HCT116 (cell line): ENCODE data around the gene PKDCC. TPM values are rescaled to one million over a fixed set of nuclear protein-coding genes. Genes with fewer than 3 reads are reported as not detected.

Experiments
- ATAC-seq: fragments of 200-7000 bp; cut with Tn5 transposase; 2 replicates; pipeline ENCODE4 v1.9.1; 2020; ENCODE audit warnings: mild to moderate bottlenecking, moderate library complexity
- BruUV-seq: library from RNA; stranded (reverse); fragments of 400-500 nt; replicated peaks from 2 replicates; lab custom pipeline; 2021; lab: Mats Ljungman, UMichigan
- CTCF ChIA-PET: fragments of 300-600 bp; sonication (Branson Sonifier 250); formaldehyde crosslinking; loops from one replicate; lab custom pipeline; 2021; ENCODE audit warnings: antibody characterized with exemption; lab: Charles Lee
- POLR2A ChIA-PET: fragments of 300-600, 350-600 bp; sonication (Branson Sonifier 250); formaldehyde crosslinking; loops from one replicate; lab custom pipeline; 2021; ENCODE audit warnings: antibody characterized with exemption; lab: Charles Lee
- RAD21 ChIA-PET, 2 experiments: fragments of 300-600 bp; sonication (Branson Sonifier 250); formaldehyde crosslinking; loops; one replicate each; lab custom pipeline; 2023; ENCODE audit warnings: low total read pairs in 2 of 2; ENCODE audit not compliant: uncharacterized antibody in 2 of 2, unreplicated experiment in 2 of 2, low non-redundant PET in 1 of 2; lab: Charles Lee
- DNase-seq: peaks from one replicate; pipeline ENCODE4 v3.0.0-alpha.2; 2010; ENCODE audit warnings: low read depth, low spot score
- H2AFZ ChIP-seq: fragments of 200-600 bp; shearing (Covaris generic), sonication (generic); 2 replicates; pipeline ENCODE4 v1.6.1; 2017; ENCODE audit warnings: low read depth, mixed run types, mixed read lengths, antibody characterized with exemption, low read length; ENCODE audit not compliant: poor library complexity, severe bottlenecking
- H3K27ac ChIP-seq: 2 replicates; pipeline ENCODE4 v1.5.1; 2012; ENCODE audit warnings: low read depth, low read length
- H3K27me3 ChIP-seq: fragments of 200-600 bp; sonication (generic); 2 replicates; pipeline ENCODE4 v1.6.1; 2016; ENCODE audit warnings: mixed run types, low read length, mixed read lengths; ENCODE audit not compliant: insufficient read depth
- H3K36me3 ChIP-seq, 2 experiments: fragments of 200-500 bp in 1 of 2; fragments of 200-600 bp in 1 of 2; sonication (Bioruptor generic) in 1 of 2; sonication (generic) in 1 of 2; 2 replicates each; pipeline versions ENCODE4 v1.5.1 to v1.6.1; 2014 to 2016; ENCODE audit warnings: low read length in 2 of 2, inconsistent platforms in 1 of 2, mixed read lengths in 1 of 2, mixed run types in 1 of 2; ENCODE audit not compliant: insufficient read depth in 2 of 2, control insufficient read depth in 1 of 2
- H3K4me1 ChIP-seq, 2 experiments: fragments of 200-600 bp in 1 of 2; sonication (generic) in 1 of 2; 2 replicates each; pipeline versions ENCODE4 v1.5.1 to v1.6.1; 2012 to 2017; ENCODE audit warnings: low read length in 2 of 2, inconsistent platforms in 1 of 2, mild to moderate bottlenecking in 1 of 2, mixed read lengths in 1 of 2, mixed run types in 1 of 2, moderate library complexity in 1 of 2; ENCODE audit not compliant: insufficient read depth in 2 of 2, control insufficient read depth in 1 of 2
- H3K4me2 ChIP-seq: fragments of 200-600 bp; sonication (generic); 2 replicates; pipeline ENCODE4 v1.6.1; 2017; ENCODE audit warnings: mixed run types, low read length, mixed read lengths
- H3K4me3 ChIP-seq, 2 experiments: fragments of 200-600 bp in 1 of 2; sonication (generic) in 1 of 2; replicated peaks in 1 of 2; 2 replicates each; pipeline ENCODE4 v1.5.1; 2011 to 2016; ENCODE audit warnings: low read length in 2 of 2, control low read depth in 1 of 2, low read depth in 1 of 2, mild to moderate bottlenecking in 1 of 2, mixed read lengths in 1 of 2, mixed run types in 1 of 2
- H3K79me2 ChIP-seq: fragments of 200-600 bp; sonication (generic); 2 replicates; pipeline ENCODE4 v1.6.1; 2017; ENCODE audit warnings: mild to moderate bottlenecking, mixed run types, low read length, moderate library complexity, mixed read lengths; ENCODE audit not compliant: insufficient read depth
- H3K9ac ChIP-seq: fragments of 200-600 bp; sonication (generic); 2 replicates; pipeline ENCODE4 v1.6.1; 2016; ENCODE audit warnings: low read length, mixed read lengths
- H3K9me2 ChIP-seq: fragments of 200-600 bp; sonication (generic), shearing (Covaris generic); 2 replicates; pipeline ENCODE4 v1.6.1; 2017; ENCODE audit warnings: mixed run types, mild to moderate bottlenecking, moderate library complexity; ENCODE audit not compliant: insufficient read depth
- H3K9me3 ChIP-seq, 2 experiments: fragments of 200-500 bp in 1 of 2; fragments of 200-600 bp in 1 of 2; sonication (Bioruptor generic) in 1 of 2; sonication (generic) in 1 of 2; 2 replicates each; pipeline ENCODE4 v1.6.1; 2014 to 2017; ENCODE audit warnings: low read length in 2 of 2, mixed read lengths in 2 of 2, inconsistent platforms in 1 of 2, low read depth in 1 of 2, mild to moderate bottlenecking in 1 of 2, mixed run types in 1 of 2, moderate library complexity in 1 of 2; ENCODE audit not compliant: control insufficient read depth in 1 of 2, insufficient read depth in 1 of 2
- H4K20me1 ChIP-seq: fragments of 200-600 bp; sonication (generic), shearing (Covaris generic); 2 replicates; pipeline ENCODE4 v1.6.1; 2017; ENCODE audit warnings: mixed run types, mild to moderate bottlenecking, moderate library complexity; ENCODE audit not compliant: insufficient read depth
- CBX3 ChIP-seq: IDR thresholded peaks from 2 replicates; pipeline ENCODE4 v1.6.1; 2012; ENCODE audit warnings: low read depth
- CEBPB ChIP-seq: IDR thresholded peaks from 2 replicates; pipeline ENCODE4 v1.6.1; 2012; ENCODE audit warnings: low read depth
- EGR1 ChIP-seq: IDR thresholded peaks from 2 replicates; pipeline ENCODE4 v1.6.1; 2012; ENCODE audit warnings: low read depth
- ELF1 ChIP-seq: IDR thresholded peaks from 2 replicates; pipeline ENCODE4 v1.6.1; 2012; ENCODE audit warnings: low read depth, borderline replicate concordance
- EZH2 ChIP-seq: fragments of 200-600 bp; sonication (generic); IDR thresholded peaks from 2 replicates; pipeline ENCODE4 v1.6.1; 2017; ENCODE audit warnings: antibody characterized with exemption, mixed run types
- FOSL1 ChIP-seq: IDR thresholded peaks from 2 replicates; pipeline ENCODE4 v1.6.1; 2012; ENCODE audit warnings: low read depth
- JUND ChIP-seq: IDR thresholded peaks from 2 replicates; pipeline ENCODE4 v1.6.1; 2012
- POLR2A ChIP-seq: IDR thresholded peaks from 2 replicates; pipeline ENCODE4 v1.7.0; 2011; ENCODE audit warnings: borderline replicate concordance; ENCODE audit not compliant: insufficient read depth, insufficient read length; ENCODE audit errors: extremely low read depth
- POLR2AphosphoS5 ChIP-seq: IDR thresholded peaks from 2 replicates; pipeline ENCODE4 v1.6.1; 2011; ENCODE audit warnings: mild to moderate bottlenecking, low read depth, low read length, moderate library complexity
- ZBTB33 ChIP-seq: IDR thresholded peaks from 2 replicates; pipeline ENCODE4 v1.6.1; 2011; ENCODE audit warnings: mild to moderate bottlenecking, low read length, moderate library complexity; ENCODE audit not compliant: insufficient replicate concordance; ENCODE audit errors: extremely low read depth
- ZNF274 ChIP-seq: fragments of 200-500 bp; sonication (Bioruptor generic); IDR thresholded peaks from 2 replicates; pipeline ENCODE4 v1.6.1; 2014; ENCODE audit warnings: mild to moderate bottlenecking, low read depth, low read length, inconsistent platforms
- intact Hi-C: fragments of 100-400 bp; cut with micrococcal nuclease; formaldehyde crosslinking; loops from 2 replicates; pipeline ENCODE4 v1.10.0; 2022
- total RNA-seq: library from RNA; stranded (reverse); gene quantifications from one replicate; pipeline ENCODE4 v1.2.1, GENCODE V29; 2021; ENCODE audit not compliant: unreplicated experiment
- TF ChIP-seq, protein P1 (sequence below): IDR thresholded peaks from 2 replicates; pipeline ENCODE4 v1.6.1; 2012
- TF ChIP-seq, protein P2 (sequence below), 3 experiments: fragments of 200-600 bp in 1 of 3; sonication (generic) in 1 of 3; IDR thresholded peaks in 2 of 3; conservative IDR thresholded peaks in 1 of 3; 2 replicates each; pipeline ENCODE4 v1.5.1; 2012 to 2017; ENCODE audit warnings: low read depth in 2 of 3, low read length in 2 of 3, antibody characterized with exemption in 1 of 3, borderline replicate concordance in 1 of 3, control low read depth in 1 of 3, mild to moderate bottlenecking in 1 of 3, mixed read lengths in 1 of 3, mixed run types in 1 of 3, moderate library complexity in 1 of 3; ENCODE audit not compliant: insufficient read depth in 1 of 3

Gene PKDCC
- total RNA-seq, 1 experiment from 2014 or later: 0.84 TPM

DNA sequence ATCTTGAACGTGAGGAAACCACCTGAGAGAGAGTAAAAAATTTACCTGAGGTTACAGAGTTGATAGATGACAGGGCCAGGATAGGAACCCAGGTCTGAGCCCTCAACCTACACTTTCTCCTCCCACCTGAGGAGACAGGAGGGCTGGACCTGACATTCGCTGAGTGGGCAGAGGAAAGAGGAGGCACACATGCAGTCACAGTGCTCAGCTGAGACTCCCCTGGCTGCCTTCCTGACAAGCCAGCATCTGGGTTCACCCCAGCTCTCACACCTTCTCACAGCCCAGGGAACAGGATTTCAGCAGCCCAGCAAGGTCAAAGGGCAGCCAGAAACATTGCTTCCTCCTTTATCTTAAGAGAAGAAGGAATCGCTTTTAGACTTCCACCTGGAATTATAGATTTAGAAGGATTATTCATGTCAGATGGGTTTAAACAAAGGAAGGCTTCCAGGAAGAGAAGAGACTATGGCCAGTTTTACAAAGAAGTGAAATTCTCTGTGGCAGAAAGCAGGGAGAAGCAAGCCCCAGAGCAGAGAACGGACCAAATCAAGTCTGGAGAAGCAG is 18.1 kb upstream of the PKDCC start:
- no peaks in the 10 kb centered on the region for H4K20me1 ChIP-seq
- CTCF ChIA-PET: no interaction called here
- no peaks in the 10 kb centered on the region for H3K4me1 ChIP-seq
- ATAC-seq (no peak), DNase-seq (no peak)
- no peaks in the 10 kb centered on the region for H3K9me3 ChIP-seq
- no peak overlapping the region for H2AFZ ChIP-seq
- H3K27ac ChIP-seq: no peak overlapping the region
- H3K79me2 ChIP-seq: no peaks in the 10 kb centered on the region
- H3K4me3 ChIP-seq: no peak overlapping the region
- no peak overlapping the region for H3K4me2 ChIP-seq
- no peak overlapping the region for H3K9ac ChIP-seq
- RAD21 ChIA-PET: no interaction called here
- no TSS peak for BruUV-seq
- intact Hi-C loops: no loop called here
- H3K9me2 ChIP-seq: no peaks in the 10 kb centered on the region
- POLR2A ChIA-PET: no interaction called here
- H3K36me3 ChIP-seq: no peaks in the 10 kb centered on the region
- H3K27me3 ChIP-seq: 0 out of 2 replicates have a peak, but pooled peaks cover 3% of the 10 kb centered on the region
- TF ChIP-seq, protein P1, sequence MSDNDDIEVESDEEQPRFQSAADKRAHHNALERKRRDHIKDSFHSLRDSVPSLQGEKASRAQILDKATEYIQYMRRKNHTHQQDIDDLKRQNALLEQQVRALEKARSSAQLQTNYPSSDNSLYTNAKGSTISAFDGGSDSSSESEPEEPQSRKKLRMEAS: no peak
- TF ChIP-seq EGR1 (no peak), ZBTB33 (no peak), FOSL1 (no peak), CBX3 (no peak)

DNA sequence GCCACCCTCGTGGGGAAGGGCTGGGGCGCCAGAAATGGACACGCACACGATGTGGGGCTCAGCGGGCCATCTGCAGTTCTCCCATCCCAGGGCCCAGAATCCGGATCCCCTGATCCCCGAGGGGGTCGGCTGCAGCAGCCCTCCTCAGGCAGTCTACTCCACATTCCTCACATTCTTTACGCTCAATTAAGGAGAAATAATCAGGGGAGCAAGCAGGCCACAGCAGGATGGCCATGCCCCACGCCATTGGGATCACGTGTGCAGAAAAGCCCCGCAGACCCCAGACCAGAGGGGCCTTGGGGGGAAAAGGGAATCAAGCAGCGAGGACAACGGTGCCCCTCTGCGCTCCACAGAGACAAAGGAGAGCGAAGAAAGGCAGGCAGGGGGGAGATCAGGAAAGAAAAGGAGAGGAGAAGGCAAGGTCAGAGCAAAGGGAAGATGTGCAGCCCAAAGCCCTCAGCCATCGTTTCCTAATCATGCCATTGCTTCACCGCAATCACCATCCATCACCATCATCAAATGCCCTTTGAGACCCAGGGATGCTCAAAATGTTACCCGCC is 17.5 kb upstream of the PKDCC start:
- no TSS peak for BruUV-seq
- no peak overlapping the region for H2AFZ ChIP-seq
- DNase-seq (no peak), ATAC-seq (no peak)
- no peak overlapping the region for H3K27ac ChIP-seq
- H3K79me2 ChIP-seq: no peaks in the 10 kb centered on the region
- no peak overlapping the region for H3K4me3 ChIP-seq
- RAD21 ChIA-PET: no interaction called here
- H3K9me2 ChIP-seq: no peaks in the 10 kb centered on the region
- POLR2A ChIA-PET: no interaction called here
- CTCF ChIA-PET: no interaction called here
- no peaks in the 10 kb centered on the region for H3K4me1 ChIP-seq
- 0 out of 2 replicates have a peak, but pooled peaks cover 3% of the 10 kb centered on the region for H3K27me3 ChIP-seq
- no peak overlapping the region for H3K4me2 ChIP-seq
- H3K9me3 ChIP-seq: no peaks in the 10 kb centered on the region
- no peak overlapping the region for H3K9ac ChIP-seq
- H4K20me1 ChIP-seq: no peaks in the 10 kb centered on the region
- H3K36me3 ChIP-seq: no peaks in the 10 kb centered on the region
- intact Hi-C loops: no loop called here
- TF ChIP-seq ELF1 (no peak), ZBTB33 (no peak), ZNF274 (no peak), EZH2 (no peak), CEBPB (no peak), EGR1 (no peak), POLR2AphosphoS5 (no peak), JUND (no peak), POLR2A (no peak)
- TF ChIP-seq, protein P2, sequence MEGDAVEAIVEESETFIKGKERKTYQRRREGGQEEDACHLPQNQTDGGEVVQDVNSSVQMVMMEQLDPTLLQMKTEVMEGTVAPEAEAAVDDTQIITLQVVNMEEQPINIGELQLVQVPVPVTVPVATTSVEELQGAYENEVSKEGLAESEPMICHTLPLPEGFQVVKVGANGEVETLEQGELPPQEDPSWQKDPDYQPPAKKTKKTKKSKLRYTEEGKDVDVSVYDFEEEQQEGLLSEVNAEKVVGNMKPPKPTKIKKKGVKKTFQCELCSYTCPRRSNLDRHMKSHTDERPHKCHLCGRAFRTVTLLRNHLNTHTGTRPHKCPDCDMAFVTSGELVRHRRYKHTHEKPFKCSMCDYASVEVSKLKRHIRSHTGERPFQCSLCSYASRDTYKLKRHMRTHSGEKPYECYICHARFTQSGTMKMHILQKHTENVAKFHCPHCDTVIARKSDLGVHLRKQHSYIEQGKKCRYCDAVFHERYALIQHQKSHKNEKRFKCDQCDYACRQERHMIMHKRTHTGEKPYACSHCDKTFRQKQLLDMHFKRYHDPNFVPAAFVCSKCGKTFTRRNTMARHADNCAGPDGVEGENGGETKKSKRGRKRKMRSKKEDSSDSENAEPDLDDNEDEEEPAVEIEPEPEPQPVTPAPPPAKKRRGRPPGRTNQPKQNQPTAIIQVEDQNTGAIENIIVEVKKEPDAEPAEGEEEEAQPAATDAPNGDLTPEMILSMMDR (IDR thresholded peaks at IDR 0.05 in 2 of 3, conservative IDR thresholded peaks at IDR 0.05 in 1 of 3; ENCODE audit: borderline replicate concordance in 1 of 3, insufficient read depth in 1 of 3, low read depth in 2 of 3, low read length in 2 of 3): no peak
